ENCODE data around the gene KCNAB1. TPM values are rescaled to one million over a fixed set of nuclear protein-coding genes. Genes with fewer than 3 reads are reported as not detected.

The KCNAB1 gene
- total RNA-seq, 2 donors from 2014 or later, result 0.26 TPM; not detected in 1

- peaks cover 2% of the 10 kb centered on the region for H3K36me3 Mint-ChIP-seq (ENCODE audit: low read depth)
- no peaks in the 10 kb centered on the region for H3K4me1 Mint-ChIP-seq
- H3K27ac Mint-ChIP-seq, result no peak overlapping the region
- no peak for DNase-seq
- no peak for ATAC-seq
- H3K27me3 Mint-ChIP-seq, result peaks cover 30% of the 10 kb centered on the region
- H3K9me3 ChIP-seq (ENCODE audit: control insufficient read depth, low read length, poor library complexity, severe bottlenecking), result no peaks in the 10 kb centered on the region
- H3K4me3 Mint-ChIP-seq, result no peak overlapping the region
Measured at GRCh38 chr3:156395961-156396710, 275.8 kb downstream of the KCNAB1 start.

GRCh38 chr3:156396851-156397250 lies 276.5 kb downstream of the KCNAB1 start:
- H3K27ac Mint-ChIP-seq, result no peak overlapping the region

GRCh38 chr3:156397534-156397933 lies 277.2 kb downstream of the KCNAB1 start:
- no peak for DNase-seq
- Mint-ChIP-seq H3K27me3 (peaks cover 30% of the 10 kb centered on the region), H3K27ac (no peak overlapping the region), H3K36me3 (ENCODE audit: low read depth) (no peaks in the 10 kb centered on the region), H3K4me1 (no peaks in the 10 kb centered on the region), H3K4me3 (no peak overlapping the region)
- H3K9me3 ChIP-seq (ENCODE audit: control insufficient read depth, low read length, poor library complexity, severe bottlenecking), result no peaks in the 10 kb centered on the region
- ATAC-seq, result no peak

More at GRCh38 chr3:156396851-156397250, 276.5 kb downstream of the KCNAB1 start:
- no peak for DNase-seq
- no peaks in the 10 kb centered on the region for H3K4me1 Mint-ChIP-seq
- H3K4me3 Mint-ChIP-seq, result no peak overlapping the region
- ATAC-seq, result no peak
- peaks cover 1% of the 10 kb centered on the region for H3K36me3 Mint-ChIP-seq (ENCODE audit: low read depth)
- no peaks in the 10 kb centered on the region for H3K9me3 ChIP-seq (ENCODE audit: control insufficient read depth, low read length, poor library complexity, severe bottlenecking)
- peaks cover 30% of the 10 kb centered on the region for H3K27me3 Mint-ChIP-seq

- ATAC-seq (no peak), DNase-seq (no peak)
- Mint-ChIP-seq H3K27me3 (peaks cover 27% of the 10 kb centered on the region), H3K4me1 (no peaks in the 10 kb centered on the region), H3K36me3 (ENCODE audit: low read depth) (no peaks in the 10 kb centered on the region), H3K27ac (no peak overlapping the region), H3K4me3 (no peak overlapping the region)
- no peaks in the 10 kb centered on the region for H3K9me3 ChIP-seq (ENCODE audit: control insufficient read depth, low read length, poor library complexity, severe bottlenecking)
Measured at GRCh38 chr3:156400062-156400461, 279.7 kb downstream of the KCNAB1 start.

- H3K36me3 Mint-ChIP-seq (ENCODE audit: low read depth), result no peaks in the 10 kb centered on the region
- no peak for DNase-seq
- H3K9me3 ChIP-seq (ENCODE audit: control insufficient read depth, low read length, poor library complexity, severe bottlenecking), result no peaks in the 10 kb centered on the region
- H3K27ac Mint-ChIP-seq, result no peak overlapping the region
- no peaks in the 10 kb centered on the region for H3K4me1 Mint-ChIP-seq
- H3K27me3 Mint-ChIP-seq, result peaks cover 27% of the 10 kb centered on the region
- no peak overlapping the region for H3K4me3 Mint-ChIP-seq
- ATAC-seq, result no peak
Measured at GRCh38 chr3:156400735-156401134, 280.4 kb downstream of the KCNAB1 start.

GRCh38 chr3:156404217-156404616 lies 283.8 kb downstream of the KCNAB1 start:
- no peaks in the 10 kb centered on the region for H3K9me3 ChIP-seq (ENCODE audit: control insufficient read depth, low read length, poor library complexity, severe bottlenecking)
- no peak for ATAC-seq
- no peak overlapping the region for H3K27ac Mint-ChIP-seq
- no peaks in the 10 kb centered on the region for H3K36me3 Mint-ChIP-seq (ENCODE audit: low read depth)
- no peak overlapping the region for H3K4me3 Mint-ChIP-seq
- H3K4me1 Mint-ChIP-seq, result no peaks in the 10 kb centered on the region
- no peak for DNase-seq
- peaks cover 31% of the 10 kb centered on the region for H3K27me3 Mint-ChIP-seq

GRCh38 chr3:156406393-156406792 lies 286.0 kb downstream of the KCNAB1 start:
- no peaks in the 10 kb centered on the region for H3K9me3 ChIP-seq (ENCODE audit: control insufficient read depth, low read length, poor library complexity, severe bottlenecking)
- DNase-seq, result no peak
- Mint-ChIP-seq H3K4me1 (no peaks in the 10 kb centered on the region), H3K27ac (no peak overlapping the region), H3K27me3 (peaks cover 21% of the 10 kb centered on the region), H3K4me3 (no peak overlapping the region), H3K36me3 (ENCODE audit: low read depth) (no peaks in the 10 kb centered on the region)
- no peak for ATAC-seq

GRCh38 chr3:156407617-156408225 lies 287.3 kb downstream of the KCNAB1 start:
- Mint-ChIP-seq H3K4me3 (no peak overlapping the region), H3K27ac (no peak overlapping the region), H3K27me3 (peaks cover 30% of the 10 kb centered on the region), H3K36me3 (ENCODE audit: low read depth) (peaks cover 2% of the 10 kb centered on the region), H3K4me1 (no peaks in the 10 kb centered on the region)
- no peaks in the 10 kb centered on the region for H3K9me3 ChIP-seq (ENCODE audit: control insufficient read depth, low read length, poor library complexity, severe bottlenecking)
- ATAC-seq (no peak), DNase-seq (no peak)

GRCh38 chr3:156409694-156410093 lies 289.3 kb downstream of the KCNAB1 start:
- Mint-ChIP-seq H3K4me3 (no peak overlapping the region), H3K27me3 (peaks cover 36% of the 10 kb centered on the region), H3K36me3 (ENCODE audit: low read depth) (peaks cover 2% of the 10 kb centered on the region), H3K27ac (no peak overlapping the region), H3K4me1 (no peaks in the 10 kb centered on the region)
- DNase-seq, result no peak
- H3K9me3 ChIP-seq (ENCODE audit: control insufficient read depth, low read length, poor library complexity, severe bottlenecking), result no peaks in the 10 kb centered on the region
- no peak for ATAC-seq

- Mint-ChIP-seq H3K4me1 (no peaks in the 10 kb centered on the region), H3K27ac (no peak overlapping the region), H3K27me3 (peaks cover 29% of the 10 kb centered on the region), H3K4me3 (no peak overlapping the region), H3K36me3 (ENCODE audit: low read depth) (peaks cover 6% of the 10 kb centered on the region)
- peaks cover 2% of the 10 kb centered on the region for H3K9me3 ChIP-seq (ENCODE audit: control insufficient read depth, low read length, poor library complexity, severe bottlenecking)
- no peak for ATAC-seq
- DNase-seq, result no peak
Measured at GRCh38 chr3:156412600-156412999, 292.2 kb downstream of the KCNAB1 start.

GRCh38 chr3:156413293-156413892 lies 293.0 kb downstream of the KCNAB1 start:
- Mint-ChIP-seq H3K4me3 (no peak overlapping the region), H3K4me1 (no peaks in the 10 kb centered on the region), H3K27ac (no peak overlapping the region), H3K36me3 (ENCODE audit: low read depth) (peaks cover 6% of the 10 kb centered on the region), H3K27me3 (peaks cover 26% of the 10 kb centered on the region)
- peaks cover 2% of the 10 kb centered on the region for H3K9me3 ChIP-seq (ENCODE audit: control insufficient read depth, low read length, poor library complexity, severe bottlenecking)
- DNase-seq, result no peak
- ATAC-seq, result no peak

- H3K4me3 Mint-ChIP-seq, result no peak overlapping the region
- peaks cover 2% of the 10 kb centered on the region for H3K9me3 ChIP-seq (ENCODE audit: control insufficient read depth, low read length, poor library complexity, severe bottlenecking)
- H3K36me3 Mint-ChIP-seq (ENCODE audit: low read depth), result peaks cover 6% of the 10 kb centered on the region
- H3K4me1 Mint-ChIP-seq, result no peaks in the 10 kb centered on the region
- DNase-seq (no peak), ATAC-seq (no peak)
- peaks cover 23% of the 10 kb centered on the region for H3K27me3 Mint-ChIP-seq
- no peak overlapping the region for H3K27ac Mint-ChIP-seq
Measured at GRCh38 chr3:156416846-156417558, 296.6 kb downstream of the KCNAB1 start.

GRCh38 chr3:156417559-156418132 lies 297.3 kb downstream of the KCNAB1 start:
- H3K27ac Mint-ChIP-seq, result no peak overlapping the region
- ATAC-seq (no peak), DNase-seq (no peak)
- H3K36me3 Mint-ChIP-seq (ENCODE audit: low read depth), result peaks cover 4% of the 10 kb centered on the region
- peaks cover 20% of the 10 kb centered on the region for H3K27me3 Mint-ChIP-seq
- H3K4me1 Mint-ChIP-seq, result no peaks in the 10 kb centered on the region
- no peak overlapping the region for H3K4me3 Mint-ChIP-seq
- peaks cover 2% of the 10 kb centered on the region for H3K9me3 ChIP-seq (ENCODE audit: control insufficient read depth, low read length, poor library complexity, severe bottlenecking)
